ENCODE results near the gene VSNL1. TPM values are rescaled to one million over a fixed set of nuclear protein-coding genes. Genes with fewer than 3 reads are reported as not detected.
"Not testable (repeated sequence)": the region's sequence is repeated elsewhere in the genome, so short reads cannot be mapped to it uniquely, and the experiment has no call there.

Gene VSNL1
- total and polyA plus RNA-seq, 7 experiments from 2014 or later, result not detected

- H3K27ac ChIP-seq (ENCODE audit: low read depth, low read length); H3K4me1 ChIP-seq (ENCODE audit: control insufficient read depth in 2 of 2, insufficient read depth in 2 of 2, low read length in 2 of 2); H3K4me3 Mint-ChIP-seq; H3K27ac Mint-ChIP-seq; intact Hi-C loops (cut with micrococcal nuclease); H3K27me3 ChIP-seq (ENCODE audit: control insufficient read depth in 2 of 2, insufficient read depth in 2 of 2, low read length in 2 of 2); DNase-seq; H3K9me3 ChIP-seq (ENCODE audit: control insufficient read depth in 2 of 3, low read length in 3 of 3); H3K27me3 Mint-ChIP-seq; H3K36me3 Mint-ChIP-seq; ATAC-seq; H3K36me3 ChIP-seq (ENCODE audit: control insufficient read depth in 2 of 3, insufficient read depth in 3 of 3, low read length in 3 of 3); CTCF ChIA-PET; H3K4me3 ChIP-seq (ENCODE audit: low read length); H3K4me1 Mint-ChIP-seq; POLR2A ChIA-PET: not testable (repeated sequence)
- peaks cover 0 to 10% (median 0%) of the 10 kb centered on the region in 11 donors for H3K9me3 Mint-ChIP-seq
Observed at GRCh38 chr2:17565726-17566125, 25.2 kb downstream of the VSNL1 start.

GRCh38 chr2:17571681-17572080 is 31.2 kb downstream of the VSNL1 start:
- no peak for ATAC-seq
- H3K27me3 ChIP-seq (ENCODE audit: control insufficient read depth in 2 of 2, insufficient read depth in 2 of 2, low read length in 2 of 2), result no peaks in the 10 kb centered on the region
- intact Hi-C loops (cut with micrococcal nuclease), result no loop called here
- H3K27ac Mint-ChIP-seq, result no peak overlapping the region
- no peaks in the 10 kb centered on the region for H3K4me1 ChIP-seq (ENCODE audit: control insufficient read depth in 2 of 2, insufficient read depth in 2 of 2, low read length in 2 of 2)
- H3K27me3 Mint-ChIP-seq, result peaks cover 0 to 14% (median 9%) of the 10 kb centered on the region in 5 donors
- peaks cover 0 to 1% (median 0%) of the 10 kb centered on the region in 7 donors for H3K4me1 Mint-ChIP-seq
- H3K36me3 ChIP-seq (ENCODE audit: control insufficient read depth in 2 of 3, insufficient read depth in 3 of 3, low read length in 3 of 3), result no peaks in the 10 kb centered on the region
- H3K9me3 Mint-ChIP-seq, result peaks cover 0 to 11% (median 0%) of the 10 kb centered on the region in 11 donors
- ChIA-PET POLR2A (no interaction called here), CTCF (no interaction called here)
- no peak overlapping the region for H3K4me3 ChIP-seq (ENCODE audit: low read length)
- no peaks in the 10 kb centered on the region for H3K9me3 ChIP-seq (ENCODE audit: control insufficient read depth in 2 of 3, low read length in 3 of 3)
- no peak overlapping the region for H3K4me3 Mint-ChIP-seq
- DNase-seq, result no peak
- no peaks in the 10 kb centered on the region for H3K36me3 Mint-ChIP-seq
- H3K27ac ChIP-seq (ENCODE audit: low read depth, low read length), result no peak overlapping the region

GRCh38 chr2:17573085-17573803 is 32.7 kb downstream of the VSNL1 start:
- no peaks in the 10 kb centered on the region for H3K36me3 Mint-ChIP-seq
- no peak overlapping the region for H3K4me3 Mint-ChIP-seq
- no peak for DNase-seq
- no peak overlapping the region for H3K4me3 ChIP-seq (ENCODE audit: low read length)
- H3K36me3 ChIP-seq (ENCODE audit: control insufficient read depth in 2 of 3, insufficient read depth in 3 of 3, low read length in 3 of 3), result no peaks in the 10 kb centered on the region
- peaks cover 0 to 2% (median 0%) of the 10 kb centered on the region in 7 donors for H3K4me1 Mint-ChIP-seq
- no peaks in the 10 kb centered on the region for H3K27me3 ChIP-seq (ENCODE audit: control insufficient read depth in 2 of 2, insufficient read depth in 2 of 2, low read length in 2 of 2)
- intact Hi-C loops (cut with micrococcal nuclease), result no loop called here
- H3K9me3 Mint-ChIP-seq, result peaks cover 0 to 11% (median 0%) of the 10 kb centered on the region in 11 donors
- ATAC-seq, result no peak
- POLR2A ChIA-PET, result no interaction called here
- H3K9me3 ChIP-seq (ENCODE audit: control insufficient read depth in 2 of 3, low read length in 3 of 3), result no peaks in the 10 kb centered on the region
- H3K27ac Mint-ChIP-seq, result no peak overlapping the region
- peaks cover 0 to 15% (median 11%) of the 10 kb centered on the region in 5 donors for H3K27me3 Mint-ChIP-seq
- no peaks in the 10 kb centered on the region for H3K4me1 ChIP-seq (ENCODE audit: control insufficient read depth in 2 of 2, insufficient read depth in 2 of 2, low read length in 2 of 2)
- no peak overlapping the region for H3K27ac ChIP-seq (ENCODE audit: low read depth, low read length)
- CTCF ChIA-PET, result no interaction called here

- Histone ChIP-seq H3K4me3 (ENCODE audit: low read length) (no peak overlapping the region), H3K36me3 (ENCODE audit: control insufficient read depth in 2 of 3, insufficient read depth in 3 of 3, low read length in 3 of 3) (no peaks in the 10 kb centered on the region), H3K4me1 (ENCODE audit: control insufficient read depth in 2 of 2, insufficient read depth in 2 of 2, low read length in 2 of 2) (no peaks in the 10 kb centered on the region), H3K27me3 (ENCODE audit: control insufficient read depth in 2 of 2, insufficient read depth in 2 of 2, low read length in 2 of 2) (no peaks in the 10 kb centered on the region), H3K9me3 (ENCODE audit: control insufficient read depth in 2 of 3, low read length in 3 of 3) (no peaks in the 10 kb centered on the region), H3K27ac (ENCODE audit: low read depth, low read length) (no peak overlapping the region)
- DNase-seq (no peak), ATAC-seq (no peak)
- Mint-ChIP-seq H3K27ac (no peak overlapping the region), H3K36me3 (no peaks in the 10 kb centered on the region), H3K27me3 (peaks cover 0 to 15% (median 11%) of the 10 kb centered on the region in 5 donors), H3K4me1 (peaks cover 0 to 5% (median 0%) of the 10 kb centered on the region in 7 donors), H3K4me3 (no peak overlapping the region), H3K9me3 (peaks cover 0 to 11% (median 0%) of the 10 kb centered on the region in 11 donors)
- ChIA-PET POLR2A (no interaction called here), CTCF (no interaction called here)
- intact Hi-C loops (cut with micrococcal nuclease), result no loop called here
Observed at GRCh38 chr2:17573804-17574175, 33.3 kb downstream of the VSNL1 start.

GRCh38 chr2:17574406-17575073 is 34.0 kb downstream of the VSNL1 start:
- H3K27ac ChIP-seq (ENCODE audit: low read depth, low read length), result no peak overlapping the region
- no peak overlapping the region for H3K4me3 ChIP-seq (ENCODE audit: low read length)
- no peaks in the 10 kb centered on the region for H3K27me3 ChIP-seq (ENCODE audit: control insufficient read depth in 2 of 2, insufficient read depth in 2 of 2, low read length in 2 of 2)
- H3K4me3 Mint-ChIP-seq, result no peak overlapping the region
- H3K9me3 ChIP-seq (ENCODE audit: control insufficient read depth in 2 of 3, low read length in 3 of 3), result no peaks in the 10 kb centered on the region
- H3K9me3 Mint-ChIP-seq, result peaks cover 0 to 7% (median 0%) of the 10 kb centered on the region in 11 donors
- ChIA-PET POLR2A (no interaction called here), CTCF (no interaction called here)
- intact Hi-C loops (cut with micrococcal nuclease), result no loop called here
- no peaks in the 10 kb centered on the region for H3K36me3 Mint-ChIP-seq
- H3K27me3 Mint-ChIP-seq, result peaks cover 0 to 11% (median 9%) of the 10 kb centered on the region in 5 donors
- ATAC-seq, result no peak
- peaks cover 0 to 8% (median 0%) of the 10 kb centered on the region in 7 donors for H3K4me1 Mint-ChIP-seq
- H3K27ac Mint-ChIP-seq, result no peak overlapping the region
- no peaks in the 10 kb centered on the region for H3K36me3 ChIP-seq (ENCODE audit: control insufficient read depth in 2 of 3, insufficient read depth in 3 of 3, low read length in 3 of 3)
- DNase-seq, result no peak
- H3K4me1 ChIP-seq (ENCODE audit: control insufficient read depth in 2 of 2, insufficient read depth in 2 of 2, low read length in 2 of 2), result no peaks in the 10 kb centered on the region

- intact Hi-C loops (cut with micrococcal nuclease), result no loop called here
- H3K27ac Mint-ChIP-seq, result no peak overlapping the region
Observed at GRCh38 chr2:17576802-17577201, 36.3 kb downstream of the VSNL1 start.

More at GRCh38 chr2:17576802-17577201, 36.3 kb downstream of the VSNL1 start:
- Mint-ChIP-seq H3K9me3 (peaks cover 0 to 2% (median 0%) of the 10 kb centered on the region in 11 donors), H3K27me3 (peaks cover 0 to 10% (median 7%) of the 10 kb centered on the region in 5 donors), H3K4me1 (peaks cover 0 to 13% (median 0%) of the 10 kb centered on the region in 7 donors), H3K4me3 (no peak overlapping the region), H3K36me3 (no peaks in the 10 kb centered on the region)
- ChIA-PET POLR2A (no interaction called here), CTCF (no interaction called here)
- Histone ChIP-seq H3K4me3 (ENCODE audit: low read length) (no peak overlapping the region), H3K4me1 (ENCODE audit: control insufficient read depth in 2 of 2, insufficient read depth in 2 of 2, low read length in 2 of 2) (no peaks in the 10 kb centered on the region), H3K27ac (ENCODE audit: low read depth, low read length) (no peak overlapping the region), H3K36me3 (ENCODE audit: control insufficient read depth in 2 of 3, insufficient read depth in 3 of 3, low read length in 3 of 3) (no peaks in the 10 kb centered on the region), H3K27me3 (ENCODE audit: control insufficient read depth in 2 of 2, insufficient read depth in 2 of 2, low read length in 2 of 2) (no peaks in the 10 kb centered on the region), H3K9me3 (ENCODE audit: control insufficient read depth in 2 of 3, low read length in 3 of 3) (no peaks in the 10 kb centered on the region)
- ATAC-seq (no peak), DNase-seq (no peak)

Data from naive thymus-derived CD4-positive, alpha-beta T cell (primary cell).